ENCODE data around the gene ADGRF3.
"Not testable (repeated sequence)": the region's sequence is repeated elsewhere in the genome, so short reads cannot be mapped to it uniquely, and the experiment has no call there.

ADGRF3 gene

GRCh38 chr2:26276484-26277227, 69.9 kb downstream of the ADGRF3 start:
- no peak for DNase-seq

- peak; percentile 49 for DNase-seq
Measured at GRCh38 chr2:26274058-26274613, 72.5 kb downstream of the ADGRF3 start.

- no peak for DNase-seq
Measured at GRCh38 chr2:26273501-26273900, 73.1 kb downstream of the ADGRF3 start.

- DNase-seq: no peak
Measured at GRCh38 chr2:26270373-26270772, 76.2 kb downstream of the ADGRF3 start.

- no peak for DNase-seq
Measured at GRCh38 chr2:26269571-26270158, 76.9 kb downstream of the ADGRF3 start.

DNA sequence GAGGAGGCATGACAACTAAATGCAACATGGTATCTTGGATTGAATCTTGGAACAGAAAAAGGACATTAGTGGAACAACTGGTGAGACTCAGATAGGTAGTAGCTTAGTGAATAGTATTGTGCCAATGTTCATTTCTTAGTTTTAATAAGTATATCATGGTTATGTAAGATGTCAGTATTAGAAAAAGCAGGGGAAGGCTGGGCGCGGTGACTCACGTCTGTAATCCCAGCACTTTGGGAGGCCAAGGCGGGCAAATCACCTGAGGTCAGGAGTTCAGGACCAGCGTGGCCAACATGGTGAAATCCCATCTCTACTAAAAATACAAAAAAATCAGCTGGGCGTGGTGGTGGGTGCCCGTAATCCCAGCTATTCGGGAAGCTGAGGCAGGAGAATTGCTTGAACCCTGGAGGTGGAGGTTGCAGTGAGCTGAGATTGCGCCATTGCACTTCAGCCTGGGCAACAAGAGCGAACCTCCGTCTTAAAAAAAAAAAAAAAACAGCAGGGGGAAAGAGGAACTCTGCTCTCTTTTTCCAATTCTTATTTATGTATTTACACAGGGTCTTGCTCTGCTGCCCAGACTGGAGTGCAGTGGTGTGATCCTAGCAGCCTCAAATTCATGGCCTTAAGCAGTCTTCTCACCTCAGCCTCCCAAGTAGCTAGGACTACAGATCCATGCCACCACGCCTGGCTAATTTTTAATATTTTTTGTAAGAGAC, 77.8 kb downstream of the ADGRF3 start:
- not testable (repeated sequence) for DNase-seq

GRCh38 chr2:26268213-26268612, 78.4 kb downstream of the ADGRF3 start:
- DNase-seq: no peak

- DNase-seq: not testable (repeated sequence)
Measured at GRCh38 chr2:26258836-26259235, 87.8 kb downstream of the ADGRF3 start.
